Lung (tissue), 12 donors: Measurements from ENCODE around the gene CYSLTR2. TPM values are rescaled to one million over a fixed set of nuclear protein-coding genes. Genes with fewer than 3 reads are reported as not detected.
A peak's percentile ranks its signal among the peaks of the same experiment; 100 is the strongest.

Experiments
- ATAC-seq: fragments of 200-7000 bp; cut with Tn5 transposase; one replicate; pipeline ENCODE4 v1.9.1; 2020; ENCODE audit warnings: moderate number of reproducible peaks; ENCODE audit not compliant: insufficient read depth, low FRiP score
- DNase-seq, 3 donors: peaks; one replicate each; pipeline ENCODE4 v3.0.0-alpha.2; 2013 to 2017
- H3K27ac ChIP-seq, 2 donors: one replicate each; pipeline ENCODE4 v1.5.1; 2013; ENCODE audit warnings: mild to moderate bottlenecking in 2 of 2, moderate library complexity in 2 of 2, control low read depth in 1 of 2, inconsistent platforms in 1 of 2, low read depth in 1 of 2, low read length in 1 of 2
- H3K27me3 ChIP-seq, 3 donors: one replicate each; pipeline ENCODE4 v1.5.1; 2013; ENCODE audit warnings: low read length in 2 of 3; ENCODE audit not compliant: control insufficient read depth in 3 of 3, insufficient read depth in 3 of 3
- H3K36me3 ChIP-seq, 4 donors: one replicate each; pipeline ENCODE4 v1.5.1; 2013; ENCODE audit warnings: low read length in 4 of 4, mild to moderate bottlenecking in 1 of 4, moderate library complexity in 1 of 4; ENCODE audit not compliant: control insufficient read depth in 4 of 4, insufficient read depth in 4 of 4
- H3K4me1 ChIP-seq, 5 donors: one replicate each; pipeline ENCODE4 v1.5.1; 2013; ENCODE audit warnings: low read length in 5 of 5, mild to moderate bottlenecking in 2 of 5, moderate library complexity in 1 of 5; ENCODE audit not compliant: control insufficient read depth in 5 of 5, insufficient read depth in 5 of 5
- H3K4me3 ChIP-seq: one replicate; pipeline ENCODE4 v1.5.1; 2013; ENCODE audit warnings: mild to moderate bottlenecking, control low read depth, moderate library complexity
- H3K9ac ChIP-seq, 2 donors: one replicate each; pipeline ENCODE4 v1.5.1; 2013; ENCODE audit warnings: low read length in 2 of 2, control low read depth in 1 of 2; ENCODE audit not compliant: insufficient read depth in 1 of 2
- H3K9me3 ChIP-seq, 4 donors: one replicate each; pipeline ENCODE4 v1.5.1; 2013; ENCODE audit warnings: low read length in 3 of 4, mild to moderate bottlenecking in 1 of 4, moderate library complexity in 1 of 4; ENCODE audit not compliant: control insufficient read depth in 4 of 4, insufficient read depth in 3 of 4
- WGBS, 2 donors: extraction: QIAGEN DNeasy Blood & Tissue Kit; methylation state at CpG; one replicate each; pipeline ENCODE4 v1.1.7; 2013; 5-methylcytosine and 5-hydroxymethylcytosine counted together
- polyA plus RNA-seq, 2 donors: library from polyadenylated mRNA; stranded (reverse); fragments of 200-250 nt; gene quantifications; one replicate each; pipeline ENCODE4 v1.2.1, GENCODE V29; 2013
- total RNA-seq, 2 donors: library from RNA; depleted of rRNA in 1 of 2; stranded (reverse); fragments of >200 nt in 1 of 2; gene quantifications; one replicate each; pipeline ENCODE4 v1.2.1, GENCODE V29; 2014 to 2021
- TF ChIP-seq, protein P1 (sequence below): IDR thresholded peaks from 2 replicates; pipeline ENCODE4 v1.5.1; 2012; ENCODE audit warnings: mild to moderate bottlenecking; ENCODE audit errors: control extremely low read depth, extremely low read depth
- donor health status: control.
- donor health status: control.
- donor health status: Bipolar disorder and iron deficiency.
- donor health status: healthy.
- donor health status: DM: yes; HTN: yes; CAD: no.

CYSLTR2 gene
- total and polyA plus RNA-seq, 4 donors: 0.32 to 0.92 (median 0.54) TPM

DNA sequence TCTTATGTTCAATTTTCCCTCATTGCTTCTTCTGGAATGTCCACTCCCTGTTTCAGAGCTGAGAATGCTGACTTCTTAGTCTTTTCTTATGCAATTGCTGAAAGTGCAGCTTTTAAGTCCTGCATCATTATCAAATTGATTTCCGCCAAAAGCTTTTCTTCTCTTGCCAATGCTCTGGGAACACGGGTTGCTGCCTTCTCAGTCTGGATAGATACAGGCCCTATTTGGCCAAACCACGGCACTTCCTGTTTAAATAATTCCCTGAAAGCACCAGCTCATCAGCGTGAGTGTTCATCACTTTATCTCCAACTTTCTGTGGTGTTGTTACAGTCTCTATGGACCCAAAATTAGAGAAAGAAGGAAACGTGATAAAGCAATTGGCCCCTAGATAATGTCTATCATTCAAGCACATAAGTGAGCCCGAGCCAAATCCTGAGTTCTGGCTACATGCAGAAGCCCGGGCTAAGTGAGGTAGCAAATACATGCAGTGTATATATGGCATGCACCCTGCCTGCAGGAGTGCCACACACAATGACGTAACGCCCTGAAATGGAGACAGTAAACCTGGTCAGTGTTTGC, 85.7 kb downstream of the CYSLTR2 start:
- WGBS, 2 donors: 55 to 57% methylated on average over 9 of the region's 9 CpGs
- TF ChIP-seq, protein P1, sequence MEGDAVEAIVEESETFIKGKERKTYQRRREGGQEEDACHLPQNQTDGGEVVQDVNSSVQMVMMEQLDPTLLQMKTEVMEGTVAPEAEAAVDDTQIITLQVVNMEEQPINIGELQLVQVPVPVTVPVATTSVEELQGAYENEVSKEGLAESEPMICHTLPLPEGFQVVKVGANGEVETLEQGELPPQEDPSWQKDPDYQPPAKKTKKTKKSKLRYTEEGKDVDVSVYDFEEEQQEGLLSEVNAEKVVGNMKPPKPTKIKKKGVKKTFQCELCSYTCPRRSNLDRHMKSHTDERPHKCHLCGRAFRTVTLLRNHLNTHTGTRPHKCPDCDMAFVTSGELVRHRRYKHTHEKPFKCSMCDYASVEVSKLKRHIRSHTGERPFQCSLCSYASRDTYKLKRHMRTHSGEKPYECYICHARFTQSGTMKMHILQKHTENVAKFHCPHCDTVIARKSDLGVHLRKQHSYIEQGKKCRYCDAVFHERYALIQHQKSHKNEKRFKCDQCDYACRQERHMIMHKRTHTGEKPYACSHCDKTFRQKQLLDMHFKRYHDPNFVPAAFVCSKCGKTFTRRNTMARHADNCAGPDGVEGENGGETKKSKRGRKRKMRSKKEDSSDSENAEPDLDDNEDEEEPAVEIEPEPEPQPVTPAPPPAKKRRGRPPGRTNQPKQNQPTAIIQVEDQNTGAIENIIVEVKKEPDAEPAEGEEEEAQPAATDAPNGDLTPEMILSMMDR: no peak
- H3K9ac ChIP-seq: peak overlapping the region in 1 of 2 donors; percentile 46
- H3K36me3 ChIP-seq: no peaks in the 10 kb centered on the region
- no peak overlapping the region for H3K4me3 ChIP-seq
- H3K9me3 ChIP-seq: peaks cover 0 to 2% (median 0%) of the 10 kb centered on the region in 4 donors
- H3K4me1 ChIP-seq: peaks cover 0 to 36% (median 2%) of the 10 kb centered on the region in 5 donors
- H3K27ac ChIP-seq: peak overlapping the region in 1 of 2 donors; percentile 26
- peak; percentile 82 to 96 (median 96) for DNase-seq
- H3K27me3 ChIP-seq: no peaks in the 10 kb centered on the region
- peak; percentile 58 for ATAC-seq

DNA sequence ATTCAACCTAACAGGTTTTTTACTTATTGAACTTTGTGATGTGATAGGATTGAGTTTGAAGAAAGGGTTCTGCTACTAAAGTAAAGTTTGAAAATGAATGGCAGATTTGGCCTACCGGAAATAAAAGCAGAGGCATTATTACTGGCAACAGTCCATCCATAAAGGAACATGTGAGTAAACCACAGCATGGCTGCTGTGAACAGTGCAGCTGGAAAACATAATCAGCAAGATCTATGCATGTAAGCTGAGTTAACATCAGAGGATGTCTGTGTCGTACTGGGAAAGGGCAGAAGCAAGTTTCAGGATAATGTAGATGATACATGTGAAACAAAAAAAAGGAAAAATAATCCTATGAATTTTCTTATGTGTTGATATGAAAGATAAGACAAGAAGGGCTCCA, 87.6 kb downstream of the CYSLTR2 start:
- Histone ChIP-seq H3K27me3 (no peaks in the 10 kb centered on the region), H3K4me3 (no peak overlapping the region), H3K4me1 (peaks cover 0 to 37% (median 2%) of the 10 kb centered on the region in 5 donors), H3K27ac (no peak overlapping the region), H3K36me3 (no peaks in the 10 kb centered on the region), H3K9me3 (peaks cover 0 to 2% (median 0%) of the 10 kb centered on the region in 4 donors), H3K9ac (no peak overlapping the region)
- ATAC-seq (no peak), DNase-seq (peak in 2 of 3 donors; percentile 50 to 56)
- WGBS, 2 donors: 36 to 53% methylated on average over 2 of the region's 2 CpGs
- TF ChIP-seq, protein P1: no peak

DNA sequence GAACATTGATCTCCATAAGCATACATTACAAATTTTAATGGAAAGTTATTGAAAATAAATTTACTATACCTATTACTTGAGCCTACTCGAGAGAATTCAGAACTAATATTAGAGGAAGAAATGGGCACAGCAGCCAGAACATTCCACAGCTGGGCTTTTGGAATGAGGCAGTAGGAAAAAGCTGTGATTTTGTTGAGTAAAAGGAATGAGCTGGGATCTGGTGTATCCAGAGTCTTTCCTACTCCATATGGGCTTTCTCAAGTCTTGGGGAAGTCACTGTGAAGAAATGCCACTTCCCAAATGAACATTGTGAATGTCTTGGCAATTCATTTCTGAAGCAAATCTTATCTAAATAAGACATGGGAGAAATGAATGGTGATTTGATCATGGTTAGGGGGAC, 93.1 kb downstream of the CYSLTR2 start:
- DNase-seq: peak in 2 of 3 donors; percentile 76 to 78
- Histone ChIP-seq H3K9me3 (peaks cover 0 to 2% (median 0%) of the 10 kb centered on the region in 4 donors), H3K27ac (no peak overlapping the region), H3K4me3 (no peak overlapping the region), H3K4me1 (peaks cover 0 to 9% (median 3%) of the 10 kb centered on the region in 5 donors), H3K9ac (no peak overlapping the region), H3K27me3 (no peaks in the 10 kb centered on the region), H3K36me3 (no peaks in the 10 kb centered on the region)
- 0 to 86% methylated on average over 1 of the region's 1 CpG for WGBS, 2 donors
- ATAC-seq: no peak
- TF ChIP-seq, protein P1: no peak

DNA sequence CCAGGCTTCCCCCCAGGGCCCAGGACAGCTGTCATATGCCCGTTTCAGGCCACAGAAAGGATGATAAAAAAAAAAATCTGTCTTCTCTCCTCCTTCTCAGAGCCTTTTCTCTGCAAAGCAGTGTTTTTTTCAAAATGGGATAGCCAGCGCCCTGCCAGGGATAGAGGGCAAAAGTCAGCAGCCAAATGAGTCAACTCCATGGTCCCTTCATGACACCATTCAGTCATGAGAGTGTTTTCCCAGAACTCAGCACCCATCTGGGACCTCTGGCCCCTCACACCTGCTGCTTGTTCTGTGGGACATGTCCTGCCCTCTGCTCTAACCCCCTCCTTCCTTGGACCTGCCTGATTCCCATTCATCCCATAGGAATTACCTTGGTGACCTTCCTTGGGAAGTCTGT, 95.0 kb downstream of the CYSLTR2 start:
- DNase-seq (no peak), ATAC-seq (no peak)
- Histone ChIP-seq H3K4me1 (peaks cover 0 to 9% (median 3%) of the 10 kb centered on the region in 5 donors), H3K9ac (no peak overlapping the region), H3K27me3 (no peaks in the 10 kb centered on the region), H3K36me3 (no peaks in the 10 kb centered on the region), H3K4me3 (no peak overlapping the region), H3K27ac (peak overlapping the region in 1 of 2 donors; percentile 83), H3K9me3 (no peaks in the 10 kb centered on the region)
- WGBS, 2 donors: 85 to 96% methylated on average over 2 of the region's 2 CpGs
- TF ChIP-seq, protein P1: no peak
